ENCODE results near the gene HMBS.

- TF ChIP-seq CTCF (IDR thresholded peaks at IDR 0.05) (no peak), POLR2A (IDR thresholded peaks at IDR 0.05) (no peak)
Measured at GRCh38 chr11:119125821-119126220, 41.1 kb downstream of the HMBS start.

Measured in heart left ventricle (tissue), 13 donors.